Stimulated activated CD4-positive, alpha-beta T cell treated with anti-CD3 and anti-CD28 coated beads, Interleukin-12 subunit alpha, Interleukin-12 subunit beta, amount 100 ng/mL, for 4 hours (primary cell): Measurements from ENCODE around the gene USP7.
A peak's percentile ranks its signal among the peaks of the same experiment; 100 is the strongest.
"Not testable (repeated sequence)": the region's sequence is repeated elsewhere in the genome, so short reads cannot be mapped to it uniquely, and the experiment has no call there.

ENCODE experiments used
- DNase-seq: peaks from one replicate; pipeline ENCODE4 v3.0.0-alpha.2; 2020

USP7 gene

DNA sequence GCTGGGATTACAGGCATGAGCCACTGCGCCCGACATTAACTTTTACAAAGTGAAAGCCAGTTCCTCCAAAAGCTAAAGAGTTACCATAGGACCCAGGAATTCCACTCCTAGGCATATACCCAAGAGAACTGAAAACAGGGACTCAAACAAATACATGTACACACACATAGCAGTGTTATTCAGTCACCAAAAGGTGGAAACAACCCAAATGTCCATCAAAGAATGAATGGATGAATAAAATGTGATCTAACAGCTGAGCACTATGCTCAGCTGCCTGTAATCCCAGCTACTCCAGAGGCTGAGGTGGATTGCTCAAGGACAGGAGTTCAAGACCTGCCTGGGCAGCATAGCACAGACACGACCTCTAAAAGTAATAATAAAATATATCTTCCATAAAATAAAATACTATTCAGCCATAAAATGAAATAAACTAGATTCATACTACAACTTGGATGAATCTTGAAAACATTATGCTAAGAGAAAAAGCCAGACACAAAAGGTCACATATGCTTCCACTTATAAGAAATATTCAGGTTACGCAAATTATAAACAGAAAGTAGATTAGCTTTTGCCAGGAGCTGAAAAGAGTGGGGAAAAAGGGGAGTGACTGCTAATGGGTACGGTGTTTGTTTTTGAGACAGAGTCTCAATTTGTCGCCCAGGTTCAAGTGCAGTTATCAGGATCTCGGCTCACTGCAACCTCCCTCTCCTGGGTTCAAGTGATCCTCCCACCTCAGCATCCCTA is 9.3 kb upstream of the USP7 start:
- DNase-seq, result no peak

DNA sequence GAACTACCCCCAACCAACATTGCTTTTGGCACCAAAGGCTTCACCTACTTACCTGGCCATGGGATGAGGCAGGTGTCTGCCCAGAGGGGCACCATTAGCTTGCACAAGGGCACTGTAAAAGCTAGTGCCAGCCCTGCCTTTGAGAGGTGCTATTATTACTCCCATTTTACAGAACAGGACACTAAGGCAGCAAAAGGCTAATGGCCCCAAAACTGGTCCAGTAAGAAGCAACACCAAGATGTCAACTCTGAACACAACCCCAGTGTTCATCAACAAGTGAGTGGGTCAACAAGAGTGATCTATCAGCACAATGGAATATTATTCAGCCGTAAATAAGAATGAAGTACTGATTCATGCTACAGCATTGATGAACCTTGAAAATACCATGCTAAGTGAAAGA is 7.7 kb upstream of the USP7 start:
- no peak for DNase-seq

GRCh38 chr16:8969202-8969897 is 5.6 kb upstream of the USP7 start:
- not testable (repeated sequence) for DNase-seq

- DNase-seq, result not testable (repeated sequence)
Measured at GRCh38 chr16:8968054-8968453, 4.3 kb upstream of the USP7 start.

GRCh38 chr16:8967132-8967821 is 3.6 kb upstream of the USP7 start:
- no peak for DNase-seq

GRCh38 chr16:8966817-8967131 is 3.1 kb upstream of the USP7 start:
- DNase-seq, result no peak

DNA sequence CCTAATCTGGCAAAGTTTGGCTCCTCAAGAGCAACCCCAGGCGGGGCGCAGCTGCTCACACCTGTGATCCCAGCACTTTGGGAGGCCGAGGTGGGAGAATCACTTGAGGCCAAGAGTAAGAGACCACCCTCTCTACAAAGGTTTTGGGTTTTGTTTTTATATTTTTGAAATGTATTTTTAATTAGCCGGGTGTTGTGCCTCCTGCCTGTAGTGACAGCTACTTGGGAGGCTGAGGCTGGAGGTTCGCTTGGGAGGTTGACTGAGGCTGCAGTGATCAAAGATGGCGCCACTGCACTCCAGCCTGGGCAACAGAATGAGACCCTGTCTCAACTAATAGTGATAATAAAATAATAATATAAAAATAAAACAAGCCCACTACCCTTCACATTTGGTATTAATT is 756 bp upstream of the USP7 start:
- DNase-seq, result no peak

DNA sequence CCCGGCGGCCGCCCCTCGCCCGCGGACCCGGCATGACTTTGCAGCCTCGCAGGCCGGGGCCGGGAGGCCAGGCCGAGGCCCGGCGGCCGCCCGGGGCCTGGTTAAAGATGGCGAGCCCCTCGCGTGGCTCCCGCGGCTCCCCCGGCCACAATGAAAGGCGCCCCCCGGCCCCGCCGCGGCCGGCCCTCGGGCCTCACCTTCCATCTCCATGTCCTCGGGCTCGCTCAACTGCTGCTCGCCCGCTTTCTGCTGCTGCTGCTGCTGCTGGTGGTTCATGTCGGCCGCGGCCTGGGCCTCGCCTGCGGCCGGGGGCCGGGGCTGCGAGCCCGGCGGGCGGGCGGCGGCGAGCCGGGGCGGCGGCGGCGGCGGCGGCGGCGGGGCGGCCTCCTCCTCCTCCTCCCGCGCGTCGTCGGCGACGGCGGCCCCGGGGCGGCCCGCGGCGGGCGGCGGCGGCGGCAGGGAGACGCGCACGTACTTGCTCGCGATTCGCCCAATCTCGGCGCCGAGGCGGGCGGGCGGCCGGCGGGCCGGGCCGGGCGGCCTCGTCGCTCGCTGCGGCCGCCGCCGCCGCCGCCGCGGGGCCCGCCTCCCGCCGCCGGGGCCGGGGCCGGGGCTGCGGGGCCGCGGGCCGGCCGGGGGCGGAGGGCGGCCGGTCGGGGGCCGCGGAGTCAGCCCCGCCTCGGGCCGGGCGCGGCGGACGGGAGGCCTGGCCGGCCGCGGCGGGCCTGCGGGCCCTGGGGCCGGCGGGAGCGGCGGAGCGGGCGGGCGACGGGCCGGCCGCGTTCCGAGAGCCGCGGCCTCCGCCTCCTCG is 491 bp downstream of the USP7 start:
- no peak for DNase-seq

GRCh38 chr16:8962393-8963009 is 1.2 kb downstream of the USP7 start:
- DNase-seq, result peak; percentile 42

- no peak for DNase-seq
Measured at GRCh38 chr16:8961811-8962390, 1.8 kb downstream of the USP7 start.

- no peak for DNase-seq
Measured at GRCh38 chr16:8960788-8961109, 3.0 kb downstream of the USP7 start.

GRCh38 chr16:8959921-8960787 is 3.6 kb downstream of the USP7 start:
- DNase-seq, result no peak

- no peak for DNase-seq
Measured at GRCh38 chr16:8958344-8959167, 5.2 kb downstream of the USP7 start.

DNA sequence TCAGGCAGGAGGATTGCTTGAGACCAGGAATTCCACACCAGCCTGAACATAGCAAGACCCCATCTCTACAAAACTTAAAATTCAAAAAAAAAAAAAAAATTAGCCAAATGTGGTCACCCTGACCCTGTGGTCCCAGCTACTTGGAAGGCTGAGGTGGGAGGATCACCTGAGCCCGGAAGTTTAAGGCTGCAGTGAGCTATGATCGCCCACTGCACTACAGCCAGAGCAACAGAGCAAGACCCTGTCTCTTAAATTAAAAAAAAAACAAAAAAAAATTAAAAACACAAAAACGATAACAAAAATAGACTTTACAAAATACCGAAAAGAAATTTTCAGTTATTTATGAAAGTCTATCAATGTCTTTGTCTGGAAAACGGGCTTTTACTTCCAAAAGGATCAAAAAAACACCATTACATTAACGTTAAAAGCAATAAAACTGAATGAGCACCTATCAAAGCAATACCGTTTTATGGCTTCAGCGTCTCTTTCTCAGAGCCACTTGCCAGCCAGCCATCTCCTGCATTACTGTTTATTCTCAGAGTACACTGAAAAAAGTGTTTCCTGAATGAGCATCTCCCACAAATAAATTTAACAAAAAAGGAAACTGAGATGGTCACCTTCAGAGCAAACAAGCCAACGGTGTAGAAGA is 6.1 kb downstream of the USP7 start:
- DNase-seq, result no peak

DNA sequence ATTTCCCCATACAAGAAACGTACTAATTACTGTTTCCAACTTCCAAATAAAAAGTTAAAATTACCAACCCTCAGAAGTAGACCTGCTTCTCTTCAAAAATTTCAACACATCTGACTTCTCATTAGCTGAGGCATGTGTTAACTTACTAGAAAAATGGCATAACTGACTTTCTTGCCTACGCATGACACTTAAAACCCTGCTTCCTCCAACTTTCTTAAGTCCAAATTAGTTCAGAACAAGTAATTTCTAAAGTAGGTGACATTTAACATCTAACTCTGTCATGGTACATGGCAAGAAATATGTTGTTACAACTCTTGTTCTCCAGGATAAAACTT is 6.7 kb downstream of the USP7 start:
- DNase-seq, result no peak

GRCh38 chr16:8956265-8957062 is 7.2 kb downstream of the USP7 start:
- DNase-seq, result no peak

- DNase-seq, result no peak
Measured at GRCh38 chr16:8955828-8956227, 7.9 kb downstream of the USP7 start.

- DNase-seq, result no peak
Measured at GRCh38 chr16:8953064-8953463, 10.6 kb downstream of the USP7 start.

GRCh38 chr16:8952281-8952751 is 11.4 kb downstream of the USP7 start:
- DNase-seq, result no peak
